Measurements from ENCODE around the gene ACAD11.
"Not testable (repeated sequence)": the region's sequence is repeated elsewhere in the genome, so short reads cannot be mapped to it uniquely, and the experiment has no call there.

Gene ACAD11

GRCh38 chr3:132568422-132568821 is 91.2 kb downstream of the ACAD11 start:
- Histone ChIP-seq H3K4me3 (ENCODE audit: low read length) (no peak overlapping the region), H3K4me1 (ENCODE audit: control insufficient read depth, low read depth, low read length) (no peaks in the 10 kb centered on the region), H3K27me3 (ENCODE audit: control insufficient read depth, insufficient read depth, low read length) (no peaks in the 10 kb centered on the region), H3K9ac (ENCODE audit: low read length) (no peak overlapping the region), H3K36me3 (ENCODE audit: control insufficient read depth, low read depth, low read length) (no peaks in the 10 kb centered on the region), H3K27ac (ENCODE audit: low read length) (no peak overlapping the region), H3K9me3 (ENCODE audit: control insufficient read depth, low read depth, low read length) (no peaks in the 10 kb centered on the region)

DNA sequence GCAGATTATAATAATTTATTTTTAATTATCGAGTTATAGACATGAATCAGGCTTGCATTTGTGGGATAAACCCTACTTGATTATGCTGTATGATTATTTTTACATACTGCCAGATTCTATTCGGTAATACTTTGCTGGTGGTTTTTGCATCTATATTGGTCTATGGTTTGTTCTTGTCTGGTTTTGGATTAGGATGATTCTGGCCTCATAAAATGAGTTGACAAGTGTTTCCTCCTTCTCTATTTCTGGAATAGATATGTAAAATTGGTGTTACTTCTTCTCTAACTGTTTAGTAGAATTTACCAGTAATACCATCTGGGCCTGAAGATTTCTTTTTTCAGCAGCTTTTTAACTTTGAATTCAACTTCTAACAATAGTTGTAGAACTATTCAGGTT is 95.5 kb downstream of the ACAD11 start:
- H3K4me1 ChIP-seq (ENCODE audit: control insufficient read depth, low read depth, low read length) = peaks cover 7% of the 10 kb centered on the region
- no peaks in the 10 kb centered on the region for H3K36me3 ChIP-seq (ENCODE audit: control insufficient read depth, low read depth, low read length)
- no peak overlapping the region for H3K4me3 ChIP-seq (ENCODE audit: low read length)
- no peaks in the 10 kb centered on the region for H3K9me3 ChIP-seq (ENCODE audit: control insufficient read depth, low read depth, low read length)
- no peak overlapping the region for H3K27ac ChIP-seq (ENCODE audit: low read length)
- no peaks in the 10 kb centered on the region for H3K27me3 ChIP-seq (ENCODE audit: control insufficient read depth, insufficient read depth, low read length)
- H3K9ac ChIP-seq (ENCODE audit: low read length) = no peak overlapping the region

DNA sequence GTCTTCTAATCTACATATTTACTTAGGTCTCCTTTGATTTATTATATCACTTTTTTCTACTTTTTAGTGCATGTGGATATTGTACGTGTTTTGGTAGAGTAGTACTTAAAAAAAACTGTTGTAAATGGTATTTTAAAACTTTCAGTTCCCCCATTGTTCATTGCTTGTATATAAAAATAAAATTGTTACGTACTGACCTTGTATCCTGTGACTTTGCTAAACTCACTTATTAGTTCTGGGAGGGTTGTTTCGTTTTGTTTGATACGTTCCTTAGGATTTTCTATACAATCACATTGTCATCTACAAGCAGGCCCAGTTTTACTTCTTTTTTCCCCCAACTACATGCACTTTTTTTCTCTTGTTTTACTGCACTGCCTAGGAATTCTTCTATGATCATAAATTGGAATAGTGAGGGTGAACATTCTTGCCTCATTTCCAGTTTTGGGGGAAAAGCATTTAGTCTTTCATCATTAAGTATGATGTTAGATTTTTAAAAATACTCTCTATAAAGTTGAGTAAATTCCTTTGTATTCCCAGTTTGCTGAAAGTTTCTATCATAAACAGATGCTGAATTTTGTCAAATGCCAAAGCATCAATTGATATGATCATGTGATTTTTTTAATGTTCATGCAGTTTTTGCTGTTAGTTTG is 96.1 kb downstream of the ACAD11 start:
- H3K27ac ChIP-seq (ENCODE audit: low read length) = no peak overlapping the region

DNA sequence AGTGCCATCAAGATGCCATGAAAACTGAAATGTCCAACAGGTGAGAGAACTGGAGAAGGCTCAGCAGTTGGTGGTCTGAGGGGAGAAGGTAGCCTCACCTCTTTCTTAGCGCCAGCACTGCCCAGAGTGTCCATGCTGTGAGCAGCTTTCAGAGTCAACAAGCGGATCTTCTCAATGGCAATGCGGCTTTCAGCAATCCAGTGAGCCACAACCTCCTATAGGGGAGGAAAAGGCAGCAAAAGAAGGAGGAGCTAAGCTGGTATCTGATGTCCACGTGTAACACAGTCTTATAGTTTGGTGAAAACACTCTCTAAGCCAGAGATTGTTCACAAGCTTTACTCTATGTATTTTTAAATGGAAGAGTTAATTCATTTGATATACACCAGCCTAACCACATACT is 98.6 kb downstream of the ACAD11 start:
- no peak overlapping the region for H3K4me3 ChIP-seq (ENCODE audit: low read length)
- no peak overlapping the region for H3K27ac ChIP-seq (ENCODE audit: low read length)
- H3K4me1 ChIP-seq (ENCODE audit: control insufficient read depth, low read depth, low read length) = peaks cover 7% of the 10 kb centered on the region
- H3K36me3 ChIP-seq (ENCODE audit: control insufficient read depth, low read depth, low read length) = no peaks in the 10 kb centered on the region
- H3K9ac ChIP-seq (ENCODE audit: low read length) = no peak overlapping the region
- H3K27me3 ChIP-seq (ENCODE audit: control insufficient read depth, insufficient read depth, low read length) = no peaks in the 10 kb centered on the region
- no peaks in the 10 kb centered on the region for H3K9me3 ChIP-seq (ENCODE audit: control insufficient read depth, low read depth, low read length)

More for the DNA sequence above, 96.1 kb downstream of the ACAD11 start:
- H3K4me3 ChIP-seq (ENCODE audit: low read length) = no peak overlapping the region
- H3K9ac ChIP-seq (ENCODE audit: low read length) = no peak overlapping the region
- H3K9me3 ChIP-seq (ENCODE audit: control insufficient read depth, low read depth, low read length) = no peaks in the 10 kb centered on the region
- no peaks in the 10 kb centered on the region for H3K36me3 ChIP-seq (ENCODE audit: control insufficient read depth, low read depth, low read length)
- H3K27me3 ChIP-seq (ENCODE audit: control insufficient read depth, insufficient read depth, low read length) = no peaks in the 10 kb centered on the region
- peaks cover 7% of the 10 kb centered on the region for H3K4me1 ChIP-seq (ENCODE audit: control insufficient read depth, low read depth, low read length)

GRCh38 chr3:132556508-132557159 is 103.0 kb downstream of the ACAD11 start:
- no peaks in the 10 kb centered on the region for H3K9me3 ChIP-seq (ENCODE audit: control insufficient read depth, low read depth, low read length)
- H3K4me1 ChIP-seq (ENCODE audit: control insufficient read depth, low read depth, low read length) = peaks cover 13% of the 10 kb centered on the region
- no peaks in the 10 kb centered on the region for H3K36me3 ChIP-seq (ENCODE audit: control insufficient read depth, low read depth, low read length)
- H3K9ac ChIP-seq (ENCODE audit: low read length) = no peak overlapping the region
- no peak overlapping the region for H3K4me3 ChIP-seq (ENCODE audit: low read length)
- no peak overlapping the region for H3K27ac ChIP-seq (ENCODE audit: low read length)
- H3K27me3 ChIP-seq (ENCODE audit: control insufficient read depth, insufficient read depth, low read length) = no peaks in the 10 kb centered on the region

GRCh38 chr3:132556036-132556386 is 103.6 kb downstream of the ACAD11 start:
- not testable (repeated sequence) for H3K36me3 ChIP-seq (ENCODE audit: control insufficient read depth, low read depth, low read length); H3K4me3 ChIP-seq (ENCODE audit: low read length); H3K4me1 ChIP-seq (ENCODE audit: control insufficient read depth, low read depth, low read length); H3K27me3 ChIP-seq (ENCODE audit: control insufficient read depth, insufficient read depth, low read length); H3K9me3 ChIP-seq (ENCODE audit: control insufficient read depth, low read depth, low read length); H3K27ac ChIP-seq (ENCODE audit: low read length); H3K9ac ChIP-seq (ENCODE audit: low read length)

- Histone ChIP-seq H3K27ac (ENCODE audit: low read length) (no peak overlapping the region), H3K36me3 (ENCODE audit: control insufficient read depth, low read depth, low read length) (no peaks in the 10 kb centered on the region), H3K4me1 (ENCODE audit: control insufficient read depth, low read depth, low read length) (peaks cover 6% of the 10 kb centered on the region), H3K9me3 (ENCODE audit: control insufficient read depth, low read depth, low read length) (no peaks in the 10 kb centered on the region), H3K27me3 (ENCODE audit: control insufficient read depth, insufficient read depth, low read length) (no peaks in the 10 kb centered on the region), H3K9ac (ENCODE audit: low read length) (no peak overlapping the region), H3K4me3 (ENCODE audit: low read length) (no peak overlapping the region)
These were observed 104.1 kb downstream of the ACAD11 start for GRCh38 chr3:132555306-132556035.

- no peaks in the 10 kb centered on the region for H3K36me3 ChIP-seq (ENCODE audit: control insufficient read depth, low read depth, low read length)
- no peak overlapping the region for H3K9ac ChIP-seq (ENCODE audit: low read length)
- H3K4me3 ChIP-seq (ENCODE audit: low read length) = no peak overlapping the region
- H3K9me3 ChIP-seq (ENCODE audit: control insufficient read depth, low read depth, low read length) = no peaks in the 10 kb centered on the region
- no peaks in the 10 kb centered on the region for H3K27me3 ChIP-seq (ENCODE audit: control insufficient read depth, insufficient read depth, low read length)
- H3K27ac ChIP-seq (ENCODE audit: low read length) = no peak overlapping the region
- peaks cover 6% of the 10 kb centered on the region for H3K4me1 ChIP-seq (ENCODE audit: control insufficient read depth, low read depth, low read length)
These were observed 105.2 kb downstream of the ACAD11 start for GRCh38 chr3:132554437-132554836.

- Histone ChIP-seq H3K36me3 (ENCODE audit: control insufficient read depth, low read depth, low read length) (no peaks in the 10 kb centered on the region), H3K9me3 (ENCODE audit: control insufficient read depth, low read depth, low read length) (no peaks in the 10 kb centered on the region), H3K27me3 (ENCODE audit: control insufficient read depth, insufficient read depth, low read length) (no peaks in the 10 kb centered on the region), H3K4me1 (ENCODE audit: control insufficient read depth, low read depth, low read length) (peaks cover 6% of the 10 kb centered on the region), H3K9ac (ENCODE audit: low read length) (no peak overlapping the region), H3K4me3 (ENCODE audit: low read length) (no peak overlapping the region), H3K27ac (ENCODE audit: low read length) (no peak overlapping the region)
These were observed 105.8 kb downstream of the ACAD11 start for GRCh38 chr3:132553826-132554225.

DNA sequence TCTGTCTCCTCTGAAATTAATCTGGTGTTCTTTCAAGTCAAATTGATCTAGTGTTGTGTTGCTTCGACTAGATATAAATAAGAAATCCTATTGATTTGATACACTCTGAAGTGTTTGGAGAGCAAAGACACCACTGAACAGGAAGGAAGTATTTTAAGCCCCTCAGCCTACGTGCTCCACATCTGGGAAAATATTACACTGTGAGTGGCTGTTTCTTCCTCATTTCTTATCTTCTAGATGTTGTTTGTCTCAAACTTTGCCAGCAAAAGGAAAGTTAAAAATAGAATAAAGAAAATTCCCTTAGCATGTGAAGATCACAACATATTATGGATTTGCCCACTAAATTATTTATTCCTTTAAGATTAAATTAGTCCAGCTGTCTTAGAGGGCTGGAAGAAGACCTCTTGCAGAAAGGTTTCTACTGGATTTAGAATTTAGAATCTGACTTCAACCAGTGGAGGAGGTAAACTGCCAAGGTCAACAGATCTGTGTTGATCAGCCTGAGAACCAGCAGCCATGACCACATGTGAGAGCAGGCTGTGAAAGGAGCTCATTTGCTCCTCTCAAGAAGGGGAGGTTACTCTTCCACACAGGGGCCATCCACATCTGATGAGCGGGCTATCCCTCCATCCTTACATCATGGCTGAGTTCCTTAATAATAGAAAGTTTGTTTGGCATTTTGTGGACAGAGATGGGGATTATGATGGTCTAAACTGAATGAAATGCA is 108.9 kb downstream of the ACAD11 start:
- Histone ChIP-seq H3K4me3 (ENCODE audit: low read length) (no peak overlapping the region), H3K27ac (ENCODE audit: low read length) (no peak overlapping the region)

GRCh38 chr3:132549890-132550578 is 109.6 kb downstream of the ACAD11 start:
- Histone ChIP-seq H3K9ac (ENCODE audit: low read length) (no peak overlapping the region), H3K27ac (ENCODE audit: low read length) (no peak overlapping the region), H3K36me3 (ENCODE audit: control insufficient read depth, low read depth, low read length) (no peaks in the 10 kb centered on the region), H3K27me3 (ENCODE audit: control insufficient read depth, insufficient read depth, low read length) (no peaks in the 10 kb centered on the region), H3K9me3 (ENCODE audit: control insufficient read depth, low read depth, low read length) (no peaks in the 10 kb centered on the region), H3K4me3 (ENCODE audit: low read length) (no peak overlapping the region), H3K4me1 (ENCODE audit: control insufficient read depth, low read depth, low read length) (peaks cover 6% of the 10 kb centered on the region)

More for the DNA sequence above, 108.9 kb downstream of the ACAD11 start:
- no peaks in the 10 kb centered on the region for H3K9me3 ChIP-seq (ENCODE audit: control insufficient read depth, low read depth, low read length)
- no peaks in the 10 kb centered on the region for H3K36me3 ChIP-seq (ENCODE audit: control insufficient read depth, low read depth, low read length)
- peaks cover 6% of the 10 kb centered on the region for H3K4me1 ChIP-seq (ENCODE audit: control insufficient read depth, low read depth, low read length)
- H3K27me3 ChIP-seq (ENCODE audit: control insufficient read depth, insufficient read depth, low read length) = no peaks in the 10 kb centered on the region
- no peak overlapping the region for H3K9ac ChIP-seq (ENCODE audit: low read length)
